Colon (tissue), 2 donors: ENCODE data around the gene KLHL12.

ENCODE experiments used
- FAIRE-seq: peaks from 2 replicates; lab custom pipeline; 2012; peaks lifted over from hg19 to GRCh38; lab: Jason Lieb, UNC
- donor health status: control.
- donor health status: control.

Gene KLHL12

DNA sequence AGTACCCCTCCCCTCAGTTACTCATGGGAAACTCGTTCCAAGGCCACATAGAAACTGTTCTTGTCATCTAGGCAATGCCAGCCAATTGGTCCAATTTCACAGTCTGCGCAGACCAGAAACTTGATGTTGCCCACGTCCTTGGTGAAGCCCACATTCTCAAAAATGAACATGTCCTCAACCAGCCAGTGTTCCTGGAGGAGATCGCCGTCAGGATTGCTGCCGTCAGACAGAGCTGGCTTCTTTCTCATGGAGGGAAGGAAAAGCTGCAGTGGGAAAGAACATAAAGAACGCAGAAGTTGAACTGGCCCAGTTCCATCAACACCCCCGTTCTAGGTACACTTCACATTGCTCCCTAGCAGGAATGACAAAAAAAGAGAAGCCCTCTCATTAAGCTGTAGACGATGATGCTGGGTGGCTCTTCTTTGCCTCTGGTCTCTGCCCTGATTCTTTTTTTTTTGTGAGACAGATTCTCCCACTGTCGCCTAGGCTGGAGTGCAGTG, 46.0 kb downstream of the KLHL12 start:
- no peak for FAIRE-seq

DNA sequence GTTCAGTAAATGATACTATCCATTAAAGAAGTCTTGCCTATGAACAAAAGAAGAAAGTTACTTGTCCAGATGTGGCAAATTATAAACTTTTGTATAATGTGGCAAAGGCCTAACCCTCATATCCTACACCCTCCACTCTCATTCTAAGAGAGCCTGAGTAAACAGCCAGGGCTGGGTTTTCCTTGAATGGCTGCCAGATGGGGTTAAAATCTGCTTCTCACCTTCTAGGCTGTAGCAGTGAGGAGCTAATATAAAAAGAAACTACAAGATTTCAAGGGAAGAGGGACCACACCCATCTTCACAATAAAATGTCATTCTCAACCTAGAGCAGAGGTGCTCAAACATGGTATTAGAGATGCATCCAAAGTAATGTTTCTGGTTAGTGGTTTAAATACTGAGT, 47.0 kb downstream of the KLHL12 start:
- no peak for FAIRE-seq

DNA sequence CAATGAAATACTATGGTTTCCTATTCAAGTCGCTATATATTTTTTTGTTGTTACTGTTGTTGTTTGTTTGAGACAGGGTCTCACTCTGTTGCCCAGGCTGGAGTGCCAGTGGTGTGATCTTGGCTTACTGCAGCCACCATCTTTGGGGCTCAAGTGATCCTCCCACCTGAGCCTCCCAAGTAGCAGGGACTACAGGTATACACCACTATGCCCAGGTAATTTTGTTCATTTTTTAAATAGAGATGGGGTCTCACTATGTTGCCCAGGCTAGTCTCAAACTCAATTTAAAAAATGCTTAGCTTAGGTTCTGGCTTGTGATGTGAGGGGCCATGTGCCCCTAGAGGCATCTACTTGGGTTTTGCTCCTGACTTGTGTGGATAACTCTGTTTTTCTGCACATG, 47.9 kb downstream of the KLHL12 start:
- FAIRE-seq: no peak

- no peak for FAIRE-seq
These were observed 54.0 kb downstream of the KLHL12 start for GRCh38 chr1:202873026-202873425.

DNA sequence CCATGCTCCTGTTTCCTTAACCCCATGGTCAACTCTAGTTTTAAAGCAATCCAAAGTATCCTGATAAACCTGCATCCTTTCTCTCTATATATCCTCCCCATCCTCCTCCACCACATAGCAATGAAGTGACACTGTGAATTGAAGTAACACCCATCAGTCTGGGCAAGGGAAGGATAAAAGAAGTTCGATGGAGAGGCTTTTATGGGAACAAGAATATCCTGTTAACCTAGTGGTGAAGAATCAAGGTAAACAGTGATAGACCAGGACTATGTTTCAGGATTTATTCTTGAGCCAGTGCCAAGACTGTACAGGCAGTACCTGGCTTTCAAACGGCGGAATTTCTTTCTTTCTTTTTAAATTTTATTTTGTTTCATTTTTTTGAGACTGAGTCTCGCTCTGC, 55.7 kb downstream of the KLHL12 start:
- FAIRE-seq: no peak

- FAIRE-seq: no peak
These were observed 64.1 kb downstream of the KLHL12 start for GRCh38 chr1:202862679-202863560.

DNA sequence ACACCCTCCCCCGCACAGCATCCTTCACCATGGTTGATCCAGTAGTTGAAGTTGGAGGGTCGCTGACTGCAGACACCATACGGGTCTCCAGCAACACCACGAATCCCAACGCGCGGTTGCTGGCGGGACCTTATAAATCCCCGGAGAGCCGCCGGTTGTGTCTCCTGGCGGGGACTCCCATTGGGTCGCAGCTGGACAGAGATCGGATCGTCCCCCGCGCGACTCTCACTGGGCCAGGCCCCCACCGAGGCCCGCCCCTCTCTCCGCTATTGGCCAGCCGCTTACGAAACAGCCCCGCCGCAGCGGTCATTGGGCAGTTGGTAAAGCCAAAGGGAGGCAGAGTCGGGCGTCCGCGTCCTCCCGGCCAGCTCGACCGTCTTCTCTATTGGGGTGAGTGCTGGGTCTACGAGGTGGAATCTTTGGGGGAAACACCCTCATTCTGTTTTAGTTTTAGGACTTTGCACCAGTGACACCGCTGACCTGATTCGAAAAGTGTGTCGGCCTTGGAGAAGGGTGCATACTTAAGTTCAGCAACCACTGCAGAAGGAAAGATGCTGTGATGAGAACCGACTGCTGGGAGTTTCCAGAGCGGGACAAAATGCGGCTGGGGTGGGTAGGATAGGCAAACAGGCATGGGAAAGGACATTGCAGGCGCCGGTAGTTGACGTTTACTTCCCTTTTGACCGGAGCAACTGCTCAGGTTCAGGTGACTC, 65.5 kb downstream of the KLHL12 start:
- no peak for FAIRE-seq

DNA sequence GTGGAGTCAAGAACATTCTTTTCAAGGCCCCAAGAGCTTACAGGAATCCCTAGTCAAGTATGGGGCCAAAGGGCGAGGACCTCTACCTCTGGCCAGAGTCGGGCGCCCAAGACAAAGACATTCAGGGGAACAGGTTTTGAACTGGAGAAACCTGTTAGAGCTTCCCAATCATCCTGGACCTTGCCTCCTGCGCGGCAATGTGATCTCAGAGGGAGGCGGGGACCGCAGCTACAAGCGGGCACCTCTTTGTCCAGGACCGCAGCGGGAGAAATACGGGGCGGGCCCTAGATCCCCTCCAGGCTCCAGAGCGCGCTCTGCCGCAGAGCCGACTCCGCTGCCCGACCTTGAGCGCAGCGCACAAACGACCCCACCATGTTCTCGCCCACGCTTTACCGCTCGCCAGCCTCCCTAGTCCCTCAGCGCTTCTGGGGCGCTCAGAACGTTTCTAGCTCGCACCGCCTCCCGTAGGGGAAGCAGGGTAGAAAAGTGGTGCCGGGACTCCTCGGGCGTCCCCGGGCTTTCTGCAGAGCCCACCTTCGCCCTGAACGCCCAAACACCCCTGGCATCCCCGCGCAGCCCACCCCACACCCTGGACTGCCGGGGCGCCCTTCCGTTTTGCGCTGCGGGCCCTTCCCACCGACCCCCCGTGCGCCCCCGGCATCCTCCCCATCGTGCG, 66.2 kb downstream of the KLHL12 start:
- no peak for FAIRE-seq

GRCh38 chr1:202858789-202859414, 68.1 kb downstream of the KLHL12 start:
- FAIRE-seq: no peak

DNA sequence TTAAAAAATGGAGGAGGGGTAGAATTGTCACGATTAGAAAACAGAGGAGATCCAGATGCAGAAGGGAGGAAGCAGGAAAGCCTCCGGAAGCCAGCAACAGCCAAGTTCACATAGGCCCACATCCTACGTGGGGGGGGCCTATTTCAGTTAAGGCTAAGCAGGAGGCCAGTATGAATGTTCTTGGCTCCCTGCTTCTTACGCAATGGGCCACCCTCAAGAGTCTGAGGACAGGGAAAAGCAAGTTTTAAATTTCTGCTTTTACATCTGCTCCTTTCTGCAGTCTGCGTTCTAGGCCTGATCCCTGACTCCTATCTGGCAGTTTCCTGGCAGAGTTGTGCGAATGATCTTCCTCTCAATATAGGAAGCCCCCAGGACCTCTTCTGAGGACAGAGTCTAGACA, 68.7 kb downstream of the KLHL12 start:
- no peak for FAIRE-seq

DNA sequence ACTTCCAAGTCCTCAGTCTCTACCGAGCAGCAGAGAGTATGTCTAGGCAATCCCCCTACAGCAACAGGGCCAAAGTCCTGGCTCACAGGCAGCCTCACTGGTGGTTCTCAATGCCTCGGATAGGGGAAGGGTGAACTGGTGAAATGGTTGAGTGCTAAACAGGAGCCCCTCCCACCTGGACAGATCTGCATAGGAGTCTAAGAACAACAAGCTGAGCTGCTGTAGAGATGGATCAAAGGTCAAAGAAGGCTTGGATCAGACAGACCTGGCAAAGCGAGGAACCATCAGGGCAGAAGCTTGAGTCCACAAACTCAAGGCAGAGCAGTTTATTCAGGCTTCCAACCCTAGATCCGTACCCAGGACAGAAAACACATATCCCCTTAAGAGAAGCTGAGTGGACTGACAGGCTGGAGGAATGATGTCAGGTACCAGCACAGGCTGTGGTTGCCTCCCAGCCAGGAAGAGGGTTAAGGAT, 69.9 kb downstream of the KLHL12 start:
- FAIRE-seq: no peak

- no peak for FAIRE-seq
These were observed 71.0 kb downstream of the KLHL12 start for GRCh38 chr1:202856014-202856413.

- no peak for FAIRE-seq
These were observed 72.2 kb downstream of the KLHL12 start for GRCh38 chr1:202854787-202855186.

DNA sequence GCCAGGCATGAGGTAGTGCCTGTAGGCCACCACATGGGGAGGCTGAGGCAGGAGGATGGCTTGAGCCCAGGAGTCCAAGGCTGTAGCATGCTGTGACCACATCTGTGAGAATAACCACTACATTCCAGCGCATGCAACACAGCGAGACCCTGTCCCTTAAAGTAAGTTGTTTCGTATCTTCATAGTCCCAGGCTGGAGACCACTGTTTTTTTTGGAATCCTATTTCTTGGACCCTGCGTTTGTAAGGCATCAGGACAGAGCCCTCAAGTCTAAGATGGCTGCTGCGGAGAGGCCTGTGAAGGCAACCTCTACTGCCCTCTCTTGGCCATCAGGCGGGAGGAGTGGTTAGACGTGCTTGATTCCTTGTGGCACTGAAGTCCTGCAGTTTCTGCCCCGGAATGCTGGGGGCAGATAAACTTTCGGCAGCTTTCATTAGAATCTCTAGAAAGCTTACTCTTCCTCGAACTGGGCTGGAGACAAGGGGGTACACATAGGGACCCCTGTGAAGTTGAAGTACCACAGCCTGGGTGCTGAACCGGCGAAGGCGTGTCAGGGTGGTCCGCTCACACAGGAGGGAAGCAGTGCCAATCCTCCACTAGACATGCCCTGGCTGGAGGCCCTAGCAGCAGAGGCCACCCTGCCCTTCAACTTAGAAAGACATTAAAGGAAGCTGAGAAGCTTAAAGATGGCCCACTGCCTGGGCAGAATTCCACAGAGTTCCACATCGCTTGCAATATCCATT, 74.7 kb downstream of the KLHL12 start:
- no peak for FAIRE-seq

DNA sequence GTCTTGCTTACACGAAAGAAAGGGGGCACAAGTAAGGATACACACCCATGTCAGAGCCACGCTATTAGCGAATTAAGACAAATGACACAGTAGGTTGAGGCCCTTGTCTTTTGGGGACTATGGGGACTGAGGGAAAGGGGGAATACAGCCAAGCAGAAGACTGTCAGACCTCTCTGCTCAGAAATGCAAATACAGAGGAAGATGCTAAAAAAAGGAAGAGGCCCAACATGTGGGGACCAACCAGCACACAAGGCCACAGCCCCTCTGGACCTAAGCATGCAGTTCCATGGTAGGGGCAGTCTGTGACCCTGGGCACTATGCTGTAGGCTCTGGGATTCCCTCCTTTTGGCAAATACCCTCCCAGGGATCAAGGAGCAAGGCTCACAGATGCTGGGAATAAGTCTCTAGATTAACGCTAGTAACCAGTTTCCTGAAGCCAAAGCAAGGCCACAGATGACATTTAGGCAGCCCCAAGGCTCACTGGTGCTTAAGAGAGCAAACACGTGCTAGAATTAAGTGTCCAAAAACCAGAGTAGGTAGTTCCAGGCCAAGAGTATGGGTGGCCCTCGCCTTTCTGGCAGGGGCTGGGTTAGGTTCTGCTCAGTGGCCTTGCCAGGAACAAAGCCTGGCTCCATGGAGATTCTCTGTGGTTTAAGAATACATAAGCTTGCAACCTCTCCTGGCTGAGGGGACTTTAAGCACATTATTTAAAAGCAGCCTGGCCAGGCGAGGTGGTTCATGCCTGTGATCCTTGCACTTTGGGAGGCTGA, 76.3 kb downstream of the KLHL12 start:
- no peak for FAIRE-seq

DNA sequence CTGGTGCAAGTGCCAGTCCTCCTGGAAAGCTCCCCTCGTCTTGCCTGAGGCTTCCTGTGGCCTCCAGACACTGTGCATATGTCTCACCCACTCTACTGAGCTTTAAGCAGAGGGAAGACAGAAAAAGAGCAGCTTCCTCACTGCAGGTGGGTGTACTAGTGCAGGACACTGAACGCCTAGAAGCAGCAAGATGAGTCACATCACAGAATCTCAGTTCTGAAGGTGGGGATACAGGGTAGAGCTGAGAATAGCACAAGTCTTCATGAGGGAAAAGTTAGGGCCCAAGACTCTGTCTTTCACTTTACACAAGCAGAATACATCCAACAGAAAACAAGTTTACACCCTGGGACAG, 78.9 kb downstream of the KLHL12 start:
- FAIRE-seq: no peak

DNA sequence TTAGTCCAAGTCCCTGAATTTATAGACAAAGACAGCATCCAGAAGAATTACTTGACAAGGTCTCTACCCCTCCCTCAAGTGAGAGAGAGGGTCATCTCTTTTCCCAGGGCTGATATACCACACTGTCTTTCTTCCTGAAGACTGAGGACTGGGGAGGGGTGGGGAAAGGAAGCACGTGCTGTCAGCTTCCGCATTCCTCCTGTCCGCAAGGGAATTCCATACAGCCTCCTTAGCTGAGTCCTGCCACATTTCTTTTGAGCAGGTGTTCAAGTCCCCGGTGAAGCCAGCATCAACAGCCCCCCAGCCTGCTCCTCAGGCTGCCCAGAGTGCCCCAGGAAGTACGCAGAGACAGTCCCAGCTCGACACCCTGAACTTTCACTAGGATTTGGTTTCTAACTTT, 82.1 kb downstream of the KLHL12 start:
- no peak for FAIRE-seq

- FAIRE-seq: no peak
These were observed 82.8 kb downstream of the KLHL12 start for GRCh38 chr1:202844259-202844658.

GRCh38 chr1:202843081-202843480, 84.0 kb downstream of the KLHL12 start:
- FAIRE-seq: no peak
